ENCODE data around the gene ADAM19.

- TF ChIP-seq POLR2A (IDR thresholded peaks at IDR 0.05; ENCODE audit: low read length) (no peak), GATA1 (IDR thresholded peaks at IDR 0.05; ENCODE audit: low read depth, low read length) (no peak)
These were observed 45.2 kb downstream of the ADAM19 start for GRCh38 chr5:157530226-157530972.

Measured in erythroblast (primary cell).